Measurements from ENCODE around the gene MAPK9.
A peak's percentile ranks its signal among the peaks of the same experiment; 100 is the strongest.

MAPK9 gene

GRCh38 chr5:180291943-180292831, at the start of gene MAPK9:
Gene MAPK9, minus strand, starts transcription at chr5:180292083. Its CDS starts 11,522 bp downstream, at chr5:180280561.
- DNase-seq: peak in 13 of 14 donors; percentile 45 to 89 (median 70)

DNA sequence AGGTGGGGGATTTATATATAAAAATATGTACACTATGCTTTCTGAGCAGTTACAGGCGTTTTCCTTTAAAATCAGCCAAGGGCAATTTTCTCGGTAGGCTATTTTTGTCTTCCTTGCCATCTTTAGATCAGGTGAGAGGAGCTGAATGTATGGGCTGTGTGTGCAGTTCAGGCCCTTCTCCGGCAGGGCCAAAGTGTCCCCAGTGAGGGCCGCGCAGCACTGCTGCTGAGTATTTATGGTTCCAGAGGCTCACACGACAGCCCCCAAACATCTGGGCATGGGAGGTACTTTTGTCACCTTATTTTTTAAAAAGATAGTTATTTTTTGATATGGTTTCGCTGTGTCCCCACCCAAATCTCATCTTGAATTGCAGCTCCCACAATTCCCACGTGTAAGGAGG, 49.7 kb upstream of the MAPK9 start:
- no peak for DNase-seq

DNA sequence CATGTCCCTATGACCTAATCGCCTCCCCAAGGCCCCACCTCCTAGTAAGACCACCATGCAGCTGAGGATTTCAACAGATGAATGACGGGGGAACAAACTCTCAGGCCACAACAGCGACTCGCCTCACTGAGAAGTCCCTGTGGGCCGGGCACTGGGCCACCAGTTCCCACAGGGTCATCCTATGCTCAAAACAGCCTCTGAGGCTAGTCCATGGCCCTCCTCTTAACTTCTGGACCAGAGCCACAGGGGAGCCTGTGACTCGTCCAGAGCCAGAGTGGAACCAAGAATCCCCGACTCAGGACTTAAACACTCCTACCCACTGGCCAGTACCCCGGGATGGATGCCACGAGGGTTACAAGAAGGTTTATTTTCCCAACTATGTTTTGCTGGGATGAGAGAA, 49.0 kb upstream of the MAPK9 start:
- DNase-seq: no peak

- DNase-seq: no peak
Observed at GRCh38 chr5:180339583-180340183, 47.8 kb upstream of the MAPK9 start.

DNA sequence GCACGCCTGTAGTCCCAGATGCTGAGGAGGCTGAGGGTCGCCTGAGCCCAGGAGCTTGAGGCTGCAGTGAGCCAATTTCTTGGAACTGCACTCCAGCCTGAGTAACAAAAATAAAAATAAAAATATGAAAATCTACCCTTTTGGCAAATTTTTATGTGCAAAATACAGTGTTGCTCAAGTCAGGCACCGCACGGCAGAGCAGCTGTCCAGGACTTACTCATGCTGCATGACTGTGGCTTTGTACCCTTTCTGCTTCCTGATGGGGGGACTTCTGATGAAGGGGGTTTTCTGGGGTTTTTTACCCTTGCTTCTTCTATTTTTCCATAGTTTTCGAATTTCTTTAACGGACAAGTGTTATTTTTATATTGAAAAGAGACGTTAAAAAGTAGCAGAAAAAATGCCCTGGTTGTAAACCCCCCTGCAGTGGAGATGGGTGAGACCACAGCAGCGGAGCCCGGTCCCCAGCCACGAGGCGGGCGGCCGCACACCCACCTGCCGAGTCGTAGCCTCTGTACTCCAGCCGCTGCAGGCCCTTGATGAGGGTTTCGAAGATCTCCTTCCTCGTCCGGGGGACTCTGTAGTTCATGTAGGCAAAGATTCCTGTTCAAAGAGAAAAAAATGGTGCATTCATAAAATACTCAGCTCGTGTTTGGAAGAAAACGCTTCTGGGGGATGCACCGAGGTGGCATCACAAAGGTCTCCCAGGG, 46.3 kb upstream of the MAPK9 start:
- no peak for DNase-seq

DNA sequence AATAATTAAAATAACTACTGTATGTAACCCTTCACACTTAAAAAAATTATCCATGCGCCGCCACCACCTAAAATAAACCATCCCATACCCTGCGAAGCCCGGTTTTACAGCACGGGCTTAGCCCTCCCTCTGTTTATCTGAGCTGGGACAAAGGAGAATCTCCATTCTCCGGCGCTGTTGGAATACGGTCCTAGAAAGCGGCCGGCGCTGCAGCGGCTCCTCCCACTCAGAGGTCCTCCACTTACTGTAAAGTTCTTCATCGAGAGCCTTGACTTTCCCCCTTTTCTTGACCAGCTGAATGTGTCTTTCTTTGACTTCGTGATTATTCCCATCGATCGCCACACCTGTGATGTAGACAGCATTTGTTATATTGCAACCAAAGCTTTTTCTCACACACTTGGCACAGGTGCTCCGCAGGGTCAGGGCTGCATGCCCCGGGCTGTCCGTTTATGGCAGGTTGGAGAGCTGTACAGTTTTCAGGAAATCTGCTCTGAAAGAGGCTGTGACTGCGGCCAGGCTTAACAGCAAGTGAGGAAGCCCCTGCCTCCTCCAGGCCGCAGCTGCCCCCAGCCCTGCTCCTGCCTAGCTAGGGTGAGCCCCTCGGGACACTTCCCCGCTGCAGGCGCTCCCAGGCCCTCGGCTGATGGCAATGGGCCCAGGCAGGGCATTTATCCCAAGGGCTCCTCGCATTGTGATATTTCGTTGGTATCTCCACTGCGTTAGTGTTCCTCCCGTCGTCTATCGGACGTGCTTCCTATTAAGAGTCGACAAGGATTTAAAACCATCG, 44.5 kb upstream of the MAPK9 start:
- DNase-seq: no peak

GRCh38 chr5:180335614-180336233, 43.8 kb upstream of the MAPK9 start:
- DNase-seq: no peak

- DNase-seq: no peak
Observed at GRCh38 chr5:180334751-180335613, 43.1 kb upstream of the MAPK9 start.

DNA sequence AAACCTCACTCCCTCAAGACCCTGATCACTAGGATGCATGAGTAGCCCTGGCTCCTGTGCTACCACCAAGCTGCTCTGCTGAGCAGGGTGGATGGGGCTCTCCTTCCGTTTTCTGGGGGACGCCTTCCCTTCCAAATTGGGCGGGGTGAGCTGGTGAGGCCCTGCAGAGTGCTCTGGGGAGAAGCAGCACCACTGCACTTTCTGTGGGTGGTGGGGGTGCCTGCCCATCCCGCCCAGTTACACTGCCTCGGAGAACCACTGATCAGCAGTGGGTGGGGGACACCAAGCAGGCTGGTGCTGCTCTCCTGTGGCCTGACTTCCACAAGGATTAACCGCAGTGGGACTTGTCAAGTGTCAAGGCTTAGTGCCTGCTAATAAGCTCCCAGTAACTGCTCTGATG, 42.3 kb upstream of the MAPK9 start:
- DNase-seq: no peak

GRCh38 chr5:180333661-180334060, 41.8 kb upstream of the MAPK9 start:
- DNase-seq: no peak

- no peak for DNase-seq
Observed at GRCh38 chr5:180332861-180333260, 41.0 kb upstream of the MAPK9 start.

GRCh38 chr5:180332051-180332517, 40.2 kb upstream of the MAPK9 start:
- no peak for DNase-seq

GRCh38 chr5:180331647-180331950, 39.7 kb upstream of the MAPK9 start:
- DNase-seq: no peak

GRCh38 chr5:180330810-180331646, 39.1 kb upstream of the MAPK9 start:
- peak in 1 of 14 donors; percentile 46 for DNase-seq

DNA sequence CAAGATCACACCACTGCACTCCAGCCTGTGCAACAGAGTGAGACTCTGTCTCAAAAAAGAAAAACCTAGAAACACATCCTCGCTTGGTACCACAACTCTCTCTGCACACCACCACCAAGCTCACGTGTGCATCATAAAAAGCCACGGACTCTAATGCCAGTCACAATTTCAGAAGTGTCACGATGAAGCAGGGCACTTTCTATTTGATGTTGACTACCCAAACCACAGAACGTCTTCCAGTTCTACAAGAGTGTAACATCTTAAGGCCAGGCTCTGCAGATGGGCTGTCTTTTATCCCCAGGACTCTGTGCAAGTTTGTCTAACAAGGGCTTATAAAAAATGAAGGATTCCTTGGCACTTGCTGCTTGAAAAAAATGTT, 38.4 kb upstream of the MAPK9 start:
- no peak for DNase-seq

- no peak for DNase-seq
Observed at GRCh38 chr5:180329606-180330269, 37.9 kb upstream of the MAPK9 start.

GRCh38 chr5:180329138-180329435, 37.2 kb upstream of the MAPK9 start:
- DNase-seq: no peak

DNA sequence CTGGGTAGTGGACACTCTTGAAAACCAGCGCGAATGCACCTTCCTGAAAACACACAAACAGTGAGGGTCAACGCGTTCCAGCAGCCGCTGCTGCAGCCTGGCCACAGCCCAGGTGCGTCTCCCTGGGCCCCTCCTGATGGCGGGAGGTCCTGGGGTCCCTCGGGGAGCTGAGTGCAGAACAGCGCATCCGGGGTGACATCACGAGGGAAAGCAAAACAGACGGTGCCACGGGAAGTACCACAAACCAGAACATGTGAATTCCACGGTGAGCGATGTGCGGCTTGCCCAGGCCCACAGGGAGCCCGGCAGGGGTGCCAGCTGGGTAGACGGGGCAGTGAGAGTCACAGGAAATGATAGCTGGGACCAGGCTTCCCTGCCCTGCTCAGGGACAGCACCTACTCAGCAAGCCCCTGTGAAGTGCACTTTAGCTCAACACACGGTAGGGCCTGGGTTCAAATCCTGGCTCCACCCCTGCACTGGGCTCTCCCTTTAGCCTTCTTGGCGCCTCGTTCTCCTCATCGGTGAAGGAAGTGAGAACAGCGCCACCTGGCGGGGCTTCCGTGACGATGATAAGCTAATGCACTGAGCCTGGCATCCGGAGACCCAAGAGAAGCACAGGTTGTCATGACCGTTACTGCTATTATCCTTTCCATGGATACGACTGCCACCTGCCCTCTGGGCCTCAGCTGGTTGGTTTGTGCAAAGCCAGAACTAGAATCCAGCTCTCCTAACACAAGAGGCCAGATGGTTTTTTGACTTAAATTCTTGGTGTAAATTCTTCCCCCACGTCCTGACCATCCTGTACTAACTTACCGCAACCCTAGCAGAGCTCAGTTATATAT, 36.6 kb upstream of the MAPK9 start:
- peak in 8 of 14 donors; percentile 14 to 52 (median 23) for DNase-seq
